WI38 (cell line): ENCODE data around the gene IL1RN.

ENCODE experiments used
- H3K4me3 ChIP-seq: 2 replicates; pipeline ENCODE4 v1.5.1; 2011; ENCODE audit warnings: low read depth, mild to moderate bottlenecking, control low read depth, low read length
- TF ChIP-seq, protein P1 (sequence below): IDR thresholded peaks from 2 replicates; pipeline ENCODE4 v1.5.1; 2012; ENCODE audit warnings: low read depth, mild to moderate bottlenecking, control low read depth, low read length

IL1RN gene

DNA sequence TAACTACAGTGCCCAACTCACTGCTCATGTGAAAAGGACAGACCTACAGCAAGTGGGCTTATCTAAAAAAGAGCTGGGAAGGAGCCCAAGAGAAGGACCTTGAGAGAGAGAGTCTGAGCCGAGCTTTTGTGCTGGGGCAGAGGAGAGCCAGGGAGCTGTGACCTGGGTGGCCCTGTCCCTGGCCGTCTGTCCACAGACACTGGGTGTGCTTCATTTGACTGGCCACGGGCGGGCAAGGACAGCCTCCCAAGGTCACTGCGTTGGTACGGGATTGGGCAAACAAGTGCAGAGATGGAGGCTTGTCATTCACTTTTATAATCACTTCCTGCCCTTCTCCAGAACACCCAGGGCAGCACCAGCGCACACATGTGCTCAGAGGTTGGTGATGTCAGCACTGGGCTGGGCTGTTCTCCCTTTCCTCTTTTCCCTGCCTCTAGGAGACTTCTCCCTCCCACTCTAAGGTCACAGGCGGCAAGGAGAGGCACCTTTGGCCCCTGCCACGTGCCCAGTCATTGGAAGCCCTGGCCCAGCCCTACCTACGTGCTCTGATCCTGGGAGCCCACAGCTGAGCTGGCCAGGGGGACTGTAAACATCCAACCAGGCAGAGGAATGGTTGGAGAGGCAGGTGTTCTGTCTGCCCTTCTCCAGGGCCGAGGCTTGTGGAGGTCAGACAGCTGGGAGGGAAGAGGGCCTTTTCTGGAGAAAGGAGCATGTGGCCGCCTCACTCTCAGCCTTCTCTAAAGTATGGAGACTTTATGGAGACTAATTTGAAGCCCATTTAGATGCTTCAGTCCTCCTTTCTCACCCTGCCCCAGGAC, 39.9 kb downstream of the IL1RN start:
- H3K4me3 ChIP-seq, result no peak overlapping the region
- TF ChIP-seq, protein P1, sequence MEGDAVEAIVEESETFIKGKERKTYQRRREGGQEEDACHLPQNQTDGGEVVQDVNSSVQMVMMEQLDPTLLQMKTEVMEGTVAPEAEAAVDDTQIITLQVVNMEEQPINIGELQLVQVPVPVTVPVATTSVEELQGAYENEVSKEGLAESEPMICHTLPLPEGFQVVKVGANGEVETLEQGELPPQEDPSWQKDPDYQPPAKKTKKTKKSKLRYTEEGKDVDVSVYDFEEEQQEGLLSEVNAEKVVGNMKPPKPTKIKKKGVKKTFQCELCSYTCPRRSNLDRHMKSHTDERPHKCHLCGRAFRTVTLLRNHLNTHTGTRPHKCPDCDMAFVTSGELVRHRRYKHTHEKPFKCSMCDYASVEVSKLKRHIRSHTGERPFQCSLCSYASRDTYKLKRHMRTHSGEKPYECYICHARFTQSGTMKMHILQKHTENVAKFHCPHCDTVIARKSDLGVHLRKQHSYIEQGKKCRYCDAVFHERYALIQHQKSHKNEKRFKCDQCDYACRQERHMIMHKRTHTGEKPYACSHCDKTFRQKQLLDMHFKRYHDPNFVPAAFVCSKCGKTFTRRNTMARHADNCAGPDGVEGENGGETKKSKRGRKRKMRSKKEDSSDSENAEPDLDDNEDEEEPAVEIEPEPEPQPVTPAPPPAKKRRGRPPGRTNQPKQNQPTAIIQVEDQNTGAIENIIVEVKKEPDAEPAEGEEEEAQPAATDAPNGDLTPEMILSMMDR, result no peak

DNA sequence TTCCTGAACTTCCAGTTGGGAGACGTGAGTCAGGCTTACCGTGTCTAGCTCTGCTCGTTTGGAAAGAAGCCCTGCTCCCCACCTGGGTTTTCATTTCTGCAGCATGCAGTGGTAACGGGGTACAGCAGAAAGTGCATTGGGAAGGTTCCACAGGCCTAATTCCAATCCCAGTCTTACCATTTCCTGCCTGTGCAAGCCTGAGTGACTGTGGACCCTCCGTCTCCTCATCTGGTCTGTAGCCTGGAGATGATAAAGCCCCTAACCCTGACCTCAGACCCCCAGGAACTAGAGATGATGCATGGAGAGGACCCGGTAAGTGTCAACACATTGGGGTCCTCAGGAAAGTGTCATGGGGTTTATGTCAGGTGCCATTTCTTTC, 40.6 kb downstream of the IL1RN start:
- TF ChIP-seq, protein P1, result no peak
- no peak overlapping the region for H3K4me3 ChIP-seq

GRCh38 chr2:113169002-113169530, 41.7 kb downstream of the IL1RN start:
- no peak overlapping the region for H3K4me3 ChIP-seq
- TF ChIP-seq, protein P1, result no peak

DNA sequence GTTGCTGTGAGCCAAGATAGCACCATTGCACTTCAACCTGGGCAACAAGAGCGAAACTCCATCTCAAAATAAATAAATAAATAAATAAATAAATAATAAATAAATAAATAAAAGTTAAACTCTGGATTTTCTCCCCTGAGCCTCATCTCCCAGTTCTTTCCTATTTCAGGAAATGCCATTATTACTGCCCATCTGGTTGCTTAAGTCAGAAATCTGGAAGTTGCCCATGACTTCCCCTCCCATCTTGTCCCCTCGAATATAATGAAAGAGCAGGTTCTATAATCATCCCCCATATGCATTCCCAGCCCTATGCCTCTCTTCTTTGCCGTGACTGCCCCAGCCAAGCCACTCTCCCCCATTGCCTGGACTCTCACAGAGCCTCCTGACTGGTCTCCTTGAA, 42.2 kb downstream of the IL1RN start:
- TF ChIP-seq, protein P1, result no peak
- H3K4me3 ChIP-seq, result no peak overlapping the region

DNA sequence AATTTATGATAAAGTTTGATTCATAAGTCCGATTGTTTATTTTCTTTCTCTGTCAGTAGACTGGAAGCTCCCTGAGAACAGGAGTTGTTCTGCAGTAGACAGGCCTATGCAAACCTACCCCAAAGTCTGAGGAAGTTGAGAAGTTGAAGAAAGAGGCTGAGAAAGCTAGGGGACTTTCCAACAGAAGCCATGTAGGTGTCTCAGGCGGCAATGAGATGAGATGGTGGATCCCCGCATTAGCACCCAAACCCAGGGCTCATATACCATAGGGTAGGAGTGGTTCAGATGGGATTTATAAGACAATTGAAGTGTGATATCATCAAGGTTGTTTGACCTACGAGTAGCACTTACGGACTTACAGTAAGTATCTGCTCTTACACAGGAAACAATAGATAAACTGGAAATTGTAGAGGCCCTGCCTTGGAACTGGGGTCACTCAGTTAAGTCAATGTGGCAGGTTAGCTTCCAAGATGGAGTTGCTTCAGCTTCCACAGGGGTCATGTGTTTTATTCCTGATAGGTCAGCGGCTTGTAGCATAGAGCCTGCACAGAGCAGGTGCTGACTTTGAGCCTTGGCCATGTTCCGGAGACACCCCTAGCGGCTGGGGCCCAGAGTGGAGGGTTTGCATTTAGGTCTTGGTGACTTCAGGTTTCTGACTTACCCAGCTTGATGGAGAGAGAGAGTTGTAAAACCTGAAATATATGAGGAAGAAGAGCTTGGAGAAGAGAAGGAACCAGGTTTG, 44.1 kb downstream of the IL1RN start:
- H3K4me3 ChIP-seq, result no peak overlapping the region
- TF ChIP-seq, protein P1, result no peak

DNA sequence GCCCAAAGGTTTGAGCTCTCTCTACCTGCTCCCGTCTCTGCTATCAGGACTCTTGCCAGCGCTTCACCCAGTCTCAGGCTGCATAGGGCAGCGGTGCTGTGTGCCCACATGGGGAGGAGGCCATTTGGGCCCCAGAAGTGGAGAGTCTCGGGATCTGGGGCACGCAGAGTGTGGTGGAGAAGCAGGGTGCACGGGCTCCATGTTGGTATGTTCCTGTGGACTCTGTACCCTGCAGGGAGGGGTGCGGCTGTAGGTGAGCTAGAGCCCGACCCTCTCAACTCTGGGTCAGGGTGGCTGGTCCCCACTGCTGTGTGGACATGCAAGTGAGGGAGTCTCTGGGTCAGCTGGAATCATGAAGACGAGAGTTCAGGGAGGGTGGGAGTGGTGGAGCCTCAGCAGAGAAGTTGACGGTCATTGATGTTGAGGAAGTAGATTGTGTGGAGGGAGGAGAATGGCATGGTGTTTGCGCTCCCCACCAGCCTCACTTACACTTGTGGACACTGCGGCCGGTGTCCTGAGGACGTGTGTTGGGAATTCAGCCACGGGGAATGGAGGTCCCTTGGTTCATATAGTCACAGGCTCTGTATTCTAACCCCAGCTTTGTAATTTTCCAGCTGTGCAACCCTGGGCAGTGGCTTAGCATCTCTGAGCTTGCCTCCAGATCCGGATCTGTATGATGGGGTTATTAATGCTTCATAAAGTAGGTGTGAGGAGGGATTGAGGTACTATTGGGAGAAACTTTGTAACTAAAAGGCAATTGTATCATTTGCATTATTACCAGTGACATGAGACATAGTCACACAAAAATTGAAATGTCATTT, 45.5 kb downstream of the IL1RN start:
- no peak overlapping the region for H3K4me3 ChIP-seq
- TF ChIP-seq, protein P1, result no peak
